Measurements from ENCODE around the gene SIMC1.
"Not testable (repeated sequence)": the region's sequence is repeated elsewhere in the genome, so short reads cannot be mapped to it uniquely, and the experiment has no call there.

Gene SIMC1

DNA sequence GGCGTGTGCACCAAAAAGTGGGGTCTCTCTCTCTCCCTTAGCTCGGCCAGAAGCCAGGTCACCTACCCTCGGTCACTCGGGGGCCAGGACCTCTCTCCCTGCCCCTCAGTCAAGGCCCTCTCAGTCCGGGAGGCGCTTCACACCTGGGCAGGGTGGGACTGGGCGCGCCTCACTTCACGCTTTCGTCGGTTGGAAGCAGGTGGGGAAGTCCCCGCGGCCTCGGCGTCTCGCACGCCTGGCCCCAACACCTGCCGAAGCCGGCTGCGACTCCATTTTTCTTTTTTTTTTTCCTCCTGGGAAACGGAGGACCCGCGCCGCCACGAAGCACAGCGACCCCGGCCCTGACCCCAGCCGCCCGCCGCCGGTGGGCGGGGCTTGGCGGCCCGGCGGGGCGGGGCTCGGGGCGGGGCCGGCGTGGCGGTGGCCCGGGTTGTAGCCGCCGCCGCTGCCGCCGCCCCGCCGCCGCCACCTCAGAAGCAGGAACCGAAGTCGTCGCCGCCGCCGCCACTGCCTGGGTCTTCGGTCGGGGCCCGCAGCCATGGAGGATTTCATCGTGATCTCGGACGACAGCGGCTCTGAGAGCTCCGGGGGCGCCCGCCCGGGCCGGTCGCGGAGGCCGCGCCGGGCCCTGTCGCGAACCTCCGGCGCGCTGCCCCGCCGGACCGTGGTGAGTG lies at the start of gene SIMC1:
TSS of gene SIMC1 (plus strand) at position 454 of the 674 bp plus-strand sequence. CDS start at position 539, 85 bp downstream.
- peak; percentile 51 for DNase-seq (ENCODE audit: low read depth)

GRCh38 chr5:176188506-176189193 lies 49.6 kb upstream of the SIMC1 start:
- DNase-seq (ENCODE audit: low read depth), result no peak

- no peak for DNase-seq (ENCODE audit: low read depth)
These were observed 48.4 kb upstream of the SIMC1 start for GRCh38 chr5:176189857-176190256.

GRCh38 chr5:176190886-176191755 lies 47.1 kb upstream of the SIMC1 start:
- DNase-seq (ENCODE audit: low read depth), result no peak

DNA sequence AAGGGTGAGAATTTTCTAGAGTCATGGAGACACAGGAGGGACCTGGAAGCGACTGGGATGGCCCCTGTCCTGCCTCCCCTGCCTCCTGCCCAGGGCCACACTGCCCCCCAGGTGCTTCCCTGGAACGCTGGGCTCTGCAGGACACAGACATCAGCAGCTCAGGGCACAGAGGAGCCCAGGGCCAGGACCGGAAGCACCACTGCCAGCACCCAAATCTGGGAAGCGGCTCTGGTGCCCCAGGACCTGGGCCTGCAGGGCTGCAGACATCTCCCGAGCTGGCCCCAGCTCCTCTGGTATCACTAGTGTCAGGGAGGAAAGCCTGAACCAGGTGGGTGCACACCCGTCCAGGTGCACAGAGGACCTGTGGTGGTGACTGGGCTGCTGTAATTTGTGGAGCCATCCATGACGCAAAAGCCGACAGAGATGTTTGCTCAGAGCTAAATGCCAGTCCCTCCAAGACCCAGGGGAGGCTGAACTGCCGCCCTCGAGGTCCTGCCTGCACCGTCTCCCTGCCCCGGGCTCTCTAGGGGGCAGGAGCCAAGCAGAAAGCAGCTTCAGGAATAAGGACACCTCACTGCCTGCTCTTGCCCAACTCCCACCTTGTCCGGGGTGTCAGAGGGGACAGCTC lies 46.0 kb upstream of the SIMC1 start:
- no peak for DNase-seq (ENCODE audit: low read depth)

DNA sequence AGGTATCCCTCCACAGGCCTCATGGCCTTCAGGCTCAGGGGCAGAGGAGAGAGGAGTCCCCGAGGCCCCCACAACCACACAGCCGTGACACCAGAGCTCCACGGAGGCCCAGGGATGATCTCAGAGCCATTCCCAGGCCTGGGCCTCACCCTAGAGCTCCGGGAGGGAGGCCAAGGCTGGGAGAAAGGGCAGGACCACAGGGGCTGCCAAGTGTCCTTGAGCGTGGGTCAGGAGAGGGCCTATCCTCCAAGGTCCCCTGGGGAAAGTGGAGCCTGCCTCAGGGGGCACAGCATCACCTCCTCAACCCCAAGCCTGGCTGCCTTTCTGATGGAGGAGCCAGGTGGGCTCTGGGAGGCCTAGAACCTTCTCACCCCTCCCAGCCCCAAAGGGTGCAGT lies 45.5 kb upstream of the SIMC1 start:
- not testable (repeated sequence) for DNase-seq (ENCODE audit: low read depth)

DNA sequence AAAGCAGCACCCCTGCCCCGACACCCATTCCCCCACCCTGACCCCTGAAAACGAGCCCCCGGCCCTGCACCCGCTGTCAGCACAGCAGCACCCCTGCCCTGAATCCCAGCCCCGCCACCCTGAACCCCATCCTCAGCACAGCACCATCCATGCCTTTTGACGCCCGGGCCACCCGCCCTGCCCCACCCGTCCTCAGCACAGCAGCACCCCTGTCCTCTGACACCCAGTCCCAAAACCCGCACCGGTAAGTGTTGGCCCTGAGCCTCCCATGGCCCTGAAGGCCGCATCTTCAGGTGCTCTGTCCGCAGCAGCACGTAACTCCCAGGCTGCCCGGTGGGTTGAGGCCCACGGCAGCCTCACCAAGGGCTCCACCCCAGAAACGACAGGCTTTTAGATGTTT lies 44.6 kb upstream of the SIMC1 start:
- not testable (repeated sequence) for DNase-seq (ENCODE audit: low read depth)

DNA sequence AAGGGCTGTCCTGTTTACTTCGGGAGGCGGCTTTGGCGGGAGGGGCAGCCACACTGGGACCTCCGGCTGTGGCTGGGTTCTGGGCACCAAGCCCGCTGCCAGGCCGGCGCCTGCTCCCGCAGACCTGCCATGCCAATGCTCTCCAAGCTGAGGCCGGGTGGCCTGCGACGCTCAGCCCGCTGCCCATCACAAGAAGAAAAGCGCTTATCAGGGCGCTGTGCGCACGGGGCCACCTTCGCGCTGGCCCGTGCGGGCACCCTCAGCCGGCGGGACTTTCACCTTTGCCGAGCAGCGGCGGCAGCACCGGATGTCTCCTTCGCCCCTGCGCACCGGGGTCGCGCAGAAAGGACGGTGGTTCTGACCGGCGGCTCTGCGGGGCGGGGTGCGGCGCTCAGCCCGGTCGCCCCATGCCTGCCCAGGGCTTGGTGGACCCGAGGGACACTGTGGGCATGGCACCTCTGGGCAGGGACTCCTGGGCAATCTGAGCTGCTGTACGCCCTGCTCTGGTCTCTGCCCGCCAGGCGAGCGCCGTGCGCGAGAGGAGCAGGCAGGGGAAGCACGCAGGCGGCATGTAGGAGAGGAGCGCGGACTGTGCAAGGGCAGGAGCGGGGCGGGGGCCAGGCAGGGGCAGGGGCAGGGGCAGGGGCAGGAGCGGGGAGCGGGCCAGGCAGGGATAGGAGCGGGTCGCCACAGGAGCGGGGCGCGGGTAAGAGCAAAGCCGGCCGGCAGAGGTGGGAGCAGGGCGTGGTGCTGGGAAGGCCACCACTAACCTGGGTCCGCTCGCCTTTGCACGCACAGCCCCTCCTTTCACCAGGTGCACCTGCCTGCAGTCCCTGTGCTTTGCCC lies 43.8 kb upstream of the SIMC1 start:
- DNase-seq (ENCODE audit: low read depth), result not testable (repeated sequence)

DNA sequence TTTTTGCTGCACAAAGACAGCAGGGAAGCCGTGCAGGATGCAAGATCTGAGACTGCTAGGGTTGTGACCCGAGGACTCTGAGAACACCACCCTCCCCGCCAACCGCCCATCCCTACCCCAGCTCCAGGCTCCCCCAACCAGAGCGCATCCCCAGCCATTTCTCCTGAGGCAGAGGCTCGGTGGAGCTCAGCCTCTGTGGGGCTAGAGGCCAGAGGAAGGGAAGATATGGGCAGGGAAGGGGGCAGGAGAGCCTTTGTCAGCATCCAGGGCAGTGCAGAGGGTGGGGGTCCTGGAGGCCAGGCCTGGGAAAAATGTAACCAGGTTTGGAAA lies 43.2 kb upstream of the SIMC1 start:
- not testable (repeated sequence) for DNase-seq (ENCODE audit: low read depth)

GRCh38 chr5:176195487-176196207 lies 42.6 kb upstream of the SIMC1 start:
- DNase-seq (ENCODE audit: low read depth), result not testable (repeated sequence)

- not testable (repeated sequence) for DNase-seq (ENCODE audit: low read depth)
These were observed 41.4 kb upstream of the SIMC1 start for GRCh38 chr5:176196781-176197180.

DNA sequence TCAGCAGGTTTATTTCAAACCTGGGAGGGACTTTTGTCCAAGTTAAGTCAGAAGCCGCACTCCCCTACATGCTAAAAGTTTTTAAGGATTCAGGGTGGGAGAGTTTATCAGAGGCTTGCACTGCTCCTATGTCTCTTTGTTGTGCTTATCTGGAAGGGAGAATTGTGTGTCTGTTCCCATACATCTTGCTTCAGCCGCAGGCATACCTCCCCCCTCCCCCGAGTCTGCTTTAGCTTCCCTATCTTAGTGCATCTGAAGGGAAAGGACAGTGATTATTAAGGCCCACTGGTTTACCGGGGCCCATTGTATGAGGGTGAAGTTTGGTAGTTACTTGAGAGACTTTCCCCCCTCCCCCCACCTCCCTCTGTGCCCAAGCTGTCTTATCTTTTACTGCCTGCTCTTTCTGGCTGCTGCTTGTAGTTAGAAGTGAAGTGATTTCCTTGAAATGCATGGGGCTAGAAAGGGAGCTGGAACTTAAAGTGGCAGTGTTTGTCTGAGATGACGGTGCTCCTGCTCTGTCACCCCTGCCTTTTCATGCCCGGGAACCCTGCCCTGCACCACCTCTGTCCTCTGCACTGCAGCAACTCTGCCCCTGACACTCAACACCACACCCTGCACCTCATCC lies 40.9 kb upstream of the SIMC1 start:
- DNase-seq (ENCODE audit: low read depth), result not testable (repeated sequence)

DNA sequence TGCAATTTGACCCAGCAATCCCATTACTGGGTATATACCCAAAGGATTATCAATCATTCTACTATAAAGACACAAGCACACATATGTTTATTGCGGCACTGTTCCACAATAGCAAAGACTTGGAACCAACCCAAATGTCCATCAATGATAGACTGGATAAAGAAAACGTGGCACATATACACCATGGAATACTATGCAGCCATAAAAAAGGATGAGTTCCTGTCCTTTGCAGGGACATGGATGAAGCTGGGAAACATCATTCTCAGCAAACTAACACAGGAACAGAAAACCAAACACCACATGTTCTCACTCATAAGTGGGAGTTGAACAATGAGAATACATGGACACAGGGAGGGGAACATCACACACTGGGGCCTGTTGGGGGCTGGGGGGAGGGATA lies 39.9 kb upstream of the SIMC1 start:
- not testable (repeated sequence) for DNase-seq (ENCODE audit: low read depth)

DNA sequence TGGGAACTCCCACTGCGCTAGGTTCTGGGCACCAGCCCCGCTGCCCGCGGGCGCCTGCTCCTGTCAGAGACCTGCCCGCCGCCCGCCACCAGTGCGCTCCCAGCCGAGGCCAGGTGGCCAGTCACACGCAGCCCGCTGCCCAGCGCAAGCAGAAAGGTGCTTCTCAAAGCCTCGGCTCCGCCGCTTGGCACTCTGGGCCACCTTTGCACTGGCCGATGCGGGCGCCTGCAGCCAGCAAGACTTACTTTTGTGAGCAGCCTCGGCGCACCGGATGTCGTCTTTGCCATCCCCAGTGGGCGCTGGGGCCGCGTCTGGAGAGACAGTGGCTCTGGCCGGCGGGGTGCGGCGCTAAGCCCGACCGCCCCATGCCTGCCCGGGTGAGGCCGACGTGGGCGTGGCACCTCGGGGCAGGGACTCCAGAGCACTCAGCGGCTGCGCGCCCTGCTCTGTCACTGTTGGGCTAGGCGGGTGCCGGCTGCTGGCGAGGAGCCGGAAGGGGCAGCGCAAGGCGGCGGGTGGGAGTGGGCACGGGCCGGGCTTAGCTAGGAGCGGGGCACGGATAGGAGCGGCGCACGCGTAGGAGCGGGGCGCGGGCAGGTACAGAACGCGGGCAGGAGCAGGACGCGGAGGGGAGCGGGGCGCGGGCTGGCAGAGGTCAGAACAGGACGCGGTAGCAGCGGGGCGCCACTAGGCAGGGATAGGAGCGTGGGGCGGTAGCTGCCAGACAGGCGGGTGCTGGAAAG lies 39.1 kb upstream of the SIMC1 start:
- DNase-seq (ENCODE audit: low read depth), result not testable (repeated sequence)

- not testable (repeated sequence) for DNase-seq (ENCODE audit: low read depth)
These were observed 38.3 kb upstream of the SIMC1 start for GRCh38 chr5:176199803-176200399.

GRCh38 chr5:176201811-176202210 lies 36.4 kb upstream of the SIMC1 start:
- no peak for DNase-seq (ENCODE audit: low read depth)

- no peak for DNase-seq (ENCODE audit: low read depth)
These were observed 35.1 kb upstream of the SIMC1 start for GRCh38 chr5:176203086-176203485.

- DNase-seq (ENCODE audit: low read depth), result not testable (repeated sequence)
These were observed 34.7 kb upstream of the SIMC1 start for GRCh38 chr5:176203535-176203934.

GRCh38 chr5:176214466-176215021 lies 23.7 kb upstream of the SIMC1 start:
- DNase-seq (ENCODE audit: low read depth), result not testable (repeated sequence)
